Natural killer cell (primary cell): ENCODE measurements around the gene SNX8. TPM values are rescaled to one million over a fixed set of nuclear protein-coding genes. Genes with fewer than 3 reads are reported as not detected.

Experiments
- ATAC-seq, 3 donors: fragments of 150-1000 bp in 2 of 3; fragments of 200-7000 bp in 1 of 3; cut with Tn5 transposase; 1 replicate in 1 of 3; 2 replicates in 2 of 3; pipeline ENCODE4 v1.10.0; 2021; ENCODE audit warnings: mild to moderate bottlenecking in 2 of 3, moderate library complexity in 2 of 3
- DNase-seq, 2 donors: peaks; one replicate each; pipeline versions ENCODE4 v3.0.0 to v3.0.0-alpha.2; 2013 to 2021; ENCODE audit warnings: mixed read lengths in 1 of 2
- H3K27ac ChIP-seq: one replicate; pipeline ENCODE4 v1.5.1; 2013; ENCODE audit warnings: mild to moderate bottlenecking, low read length
- H3K27me3 ChIP-seq: one replicate; pipeline ENCODE4 v1.6.1; 2013; ENCODE audit warnings: low read length; ENCODE audit not compliant: control insufficient read depth, insufficient read depth
- H3K36me3 ChIP-seq: one replicate; pipeline ENCODE4 v1.6.1; 2013; ENCODE audit warnings: low read length; ENCODE audit not compliant: control insufficient read depth, insufficient read depth
- H3K4me1 ChIP-seq: one replicate; pipeline ENCODE4 v1.6.1; 2013; ENCODE audit warnings: low read length; ENCODE audit not compliant: control insufficient read depth, insufficient read depth
- H3K4me3 ChIP-seq: one replicate; pipeline ENCODE4 v1.5.1; 2013; ENCODE audit warnings: low read length
- H3K9me3 ChIP-seq: one replicate; pipeline ENCODE4 v1.6.1; 2013; ENCODE audit warnings: low read length; ENCODE audit not compliant: control insufficient read depth, insufficient read depth
- H3K27ac Mint-ChIP-seq, 2 donors: one replicate each; pipeline ENCODE4 v1.8.0; 2022; ENCODE audit warnings: mild to moderate bottlenecking in 2 of 2, mixed read lengths in 2 of 2, moderate library complexity in 1 of 2
- H3K27me3 Mint-ChIP-seq, 2 donors: one replicate each; pipeline ENCODE4 v1.8.0; 2022; ENCODE audit warnings: low read depth in 2 of 2, mixed read lengths in 2 of 2
- H3K36me3 Mint-ChIP-seq: one replicate; pipeline ENCODE4 v1.8.0; 2022; ENCODE audit warnings: mixed read lengths
- H3K4me1 Mint-ChIP-seq, 2 donors: one replicate each; pipeline ENCODE4 v1.8.0; 2022; ENCODE audit warnings: mixed read lengths in 2 of 2
- H3K4me3 Mint-ChIP-seq: one replicate; pipeline ENCODE4 v1.8.0; 2022; ENCODE audit warnings: mild to moderate bottlenecking, moderate library complexity, mixed read lengths
- H3K9me3 Mint-ChIP-seq, 2 donors: one replicate each; pipeline ENCODE4 v1.8.0; 2022; ENCODE audit warnings: mixed read lengths in 2 of 2
- CTCF ChIP-seq: fragments of 200-600 bp; IDR thresholded peaks from one replicate; pipeline ENCODE4 v1.8.0; 2022; ENCODE audit warnings: antibody characterized with exemption
- WGBS: methylation state at CpG from one replicate; pipeline ENCODE4 v1.1.7; 2013; ENCODE audit warnings: missing lambda C conversion rate; ENCODE audit not compliant: insufficient coverage; 5-methylcytosine and 5-hydroxymethylcytosine counted together
- intact Hi-C: fragments of 100-400 bp; cut with micrococcal nuclease; formaldehyde crosslinking; loops from one replicate; pipeline ENCODE4 v1.14.2; 2022
- total RNA-seq, 4 donors: library from RNA; stranded (reverse); fragments of 120-200 nt in 1 of 4; gene quantifications; one replicate each; pipeline versions ENCODE4 v1.2.3 to v1.2.4, GENCODE V29; 2013 to 2022

The SNX8 gene
- total RNA-seq, 3 donors from 2014 or later (not counting 1 experiment from before 2014, with no cell fraction given): 8.3 to 15.7 (median 12.6) TPM

- Mint-ChIP-seq H3K27ac (no peak overlapping the region), H3K4me3 (no peak overlapping the region)
Measured at GRCh38 chr7:2202361-2202761, 111.9 kb downstream of the SNX8 start.

More at GRCh38 chr7:2202361-2202761, 111.9 kb downstream of the SNX8 start:
- ATAC-seq (no peak), DNase-seq (no peak)
- H3K36me3 ChIP-seq: peaks cover 16% of the 10 kb centered on the region
- H3K4me1 ChIP-seq: no peaks in the 10 kb centered on the region
- H3K9me3 ChIP-seq: no peaks in the 10 kb centered on the region
- no peaks in the 10 kb centered on the region for H3K4me1 Mint-ChIP-seq
- TF ChIP-seq CTCF: no peak
- H3K9me3 Mint-ChIP-seq: no peaks in the 10 kb centered on the region
- no peak overlapping the region for H3K4me3 ChIP-seq
- WGBS: 91% methylated on average over 14 of the region's 14 CpGs
- intact Hi-C loops: no loop called here
- H3K36me3 Mint-ChIP-seq: no peaks in the 10 kb centered on the region
- H3K27me3 Mint-ChIP-seq: no peaks in the 10 kb centered on the region
- no peaks in the 10 kb centered on the region for H3K27me3 ChIP-seq
- H3K27ac ChIP-seq: no peak overlapping the region

Other genes with a start within 250 kb of the SNX8 start
- gene MAD1L1, start 81.5 kb downstream of the SNX8 start, total RNA-seq: 10 to 100 TPM; 53.6 to 81.2 (median 77.4) TPM
- 10 to 100 TPM in 2 of 3 donors, 1 to 10 TPM in 1; 7.9 to 12.0 (median 10.0) TPM for gene MRM2, start 72.2 kb downstream of the SNX8 start, total RNA-seq
- gene NUDT1, start 72.2 kb downstream of the SNX8 start, total RNA-seq: 10 to 100 TPM; 17.9 to 19.2 (median 18.2) TPM
- gene EIF3B, start 40.4 kb upstream of the SNX8 start, total RNA-seq: 100 to 1,000 TPM; 194 to 219 (median 197) TPM
- gene CHST12, start 89.2 kb upstream of the SNX8 start, total RNA-seq: 100 to 1,000 TPM; 102 to 159 (median 124) TPM
- not detected for gene GRIFIN, start 162.0 kb upstream of the SNX8 start, total RNA-seq
- 100 to 1,000 TPM; 140 to 191 (median 176) TPM for gene LFNG, start 205.3 kb upstream of the SNX8 start, total RNA-seq
- gene BRAT1, start 241.1 kb upstream of the SNX8 start, total RNA-seq: 10 to 100 TPM; 24.9 to 26.7 (median 25.6) TPM
- gene IQCE, start 244.5 kb upstream of the SNX8 start, total RNA-seq: 10 to 100 TPM in 2 of 3 donors, 1 to 10 TPM in 1; 9.6 to 13.5 (median 11.3) TPM